Neural cell (in vitro differentiated cells): ENCODE results near the gene ATXN2.

Experiments
- EP300 ChIP-seq: fragments of 450-650 bp; conservative IDR thresholded peaks from 2 replicates; pipeline ENCODE4 v1.6.1; 2014; ENCODE audit warnings: antibody characterized with exemption, mild to moderate bottlenecking, moderate library complexity; ENCODE audit not compliant: poor library complexity, severe bottlenecking
- EZH2 ChIP-seq: fragments of 200-600, 300-800 bp; shearing (Covaris generic), sonication (generic); IDR thresholded peaks from 2 replicates; pipeline ENCODE4 v1.6.1; 2014; ENCODE audit warnings: antibody characterized with exemption, low read length, borderline replicate concordance, mild to moderate bottlenecking; ENCODE audit not compliant: insufficient read depth, poor library complexity, severe bottlenecking
- MXI1 ChIP-seq: fragments of 450-650 bp; conservative IDR thresholded peaks from 2 replicates; pipeline ENCODE4 v1.6.1; 2014; ENCODE audit warnings: antibody characterized with exemption, mild to moderate bottlenecking; ENCODE audit not compliant: poor library complexity, severe bottlenecking
- POLR2AphosphoS5 ChIP-seq: IDR thresholded peaks from 2 replicates; pipeline ENCODE4 v1.6.1; 2012
- RAD21 ChIP-seq: fragments of 450-650 bp; conservative IDR thresholded peaks from 2 replicates; pipeline ENCODE4 v1.6.1; 2014; ENCODE audit warnings: antibody characterized with exemption, mild to moderate bottlenecking, moderate library complexity
- REST ChIP-seq: IDR thresholded peaks from 2 replicates; pipeline ENCODE4 v1.6.1; 2012; ENCODE audit warnings: borderline replicate concordance
- TAF1 ChIP-seq: IDR thresholded peaks from 2 replicates; pipeline ENCODE4 v1.6.1; 2012; ENCODE audit warnings: low read depth
- TF ChIP-seq, protein P1 (sequence below): fragments of 450-650 bp; IDR thresholded peaks from 2 replicates; pipeline ENCODE4 v1.5.1; 2014; ENCODE audit warnings: antibody characterized with exemption, mild to moderate bottlenecking, moderate library complexity; ENCODE audit not compliant: poor library complexity, severe bottlenecking

DNA sequence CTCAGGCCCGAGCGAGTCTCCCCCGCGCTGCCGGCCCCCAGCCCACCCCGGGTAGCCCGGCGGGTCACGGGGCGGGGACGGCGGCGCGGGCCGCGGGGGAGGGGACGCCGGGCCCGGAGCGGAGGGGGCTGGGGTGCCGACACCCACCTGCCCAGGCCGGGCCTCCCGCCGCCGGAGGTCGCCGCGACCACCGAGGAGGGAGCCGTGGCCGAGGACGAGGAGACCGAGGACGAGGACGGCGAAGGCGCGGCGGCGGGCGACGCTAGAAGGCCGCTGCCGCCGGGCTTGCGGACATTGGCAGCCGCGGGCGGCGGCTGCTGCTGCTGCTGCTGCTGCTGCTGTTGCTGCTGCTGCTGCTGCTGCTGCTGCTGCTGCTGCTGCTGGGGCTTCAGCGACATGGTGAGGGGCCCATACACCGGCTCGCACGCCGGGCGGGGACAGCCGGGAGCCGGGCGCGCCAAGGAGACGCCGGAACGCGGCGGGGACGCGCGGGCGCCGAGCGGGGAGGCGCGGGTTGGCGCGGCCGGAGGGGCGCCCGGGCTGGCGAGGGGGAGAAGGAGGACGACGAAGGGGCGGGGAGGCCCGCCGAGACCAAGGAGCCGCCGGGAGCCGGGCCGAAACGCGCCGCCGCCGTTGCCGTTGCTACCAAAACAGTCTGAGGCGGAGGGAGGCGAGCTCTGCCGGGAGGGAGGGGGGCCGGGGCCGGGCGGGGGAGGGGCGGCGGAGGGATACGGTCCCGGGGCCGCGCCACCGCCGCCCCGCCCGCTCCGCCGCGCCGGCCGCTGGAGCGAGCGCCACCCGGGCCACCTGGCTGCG, at the start of gene ATXN2:
- TF ChIP-seq EZH2 = no peak
- TF ChIP-seq, protein P1, sequence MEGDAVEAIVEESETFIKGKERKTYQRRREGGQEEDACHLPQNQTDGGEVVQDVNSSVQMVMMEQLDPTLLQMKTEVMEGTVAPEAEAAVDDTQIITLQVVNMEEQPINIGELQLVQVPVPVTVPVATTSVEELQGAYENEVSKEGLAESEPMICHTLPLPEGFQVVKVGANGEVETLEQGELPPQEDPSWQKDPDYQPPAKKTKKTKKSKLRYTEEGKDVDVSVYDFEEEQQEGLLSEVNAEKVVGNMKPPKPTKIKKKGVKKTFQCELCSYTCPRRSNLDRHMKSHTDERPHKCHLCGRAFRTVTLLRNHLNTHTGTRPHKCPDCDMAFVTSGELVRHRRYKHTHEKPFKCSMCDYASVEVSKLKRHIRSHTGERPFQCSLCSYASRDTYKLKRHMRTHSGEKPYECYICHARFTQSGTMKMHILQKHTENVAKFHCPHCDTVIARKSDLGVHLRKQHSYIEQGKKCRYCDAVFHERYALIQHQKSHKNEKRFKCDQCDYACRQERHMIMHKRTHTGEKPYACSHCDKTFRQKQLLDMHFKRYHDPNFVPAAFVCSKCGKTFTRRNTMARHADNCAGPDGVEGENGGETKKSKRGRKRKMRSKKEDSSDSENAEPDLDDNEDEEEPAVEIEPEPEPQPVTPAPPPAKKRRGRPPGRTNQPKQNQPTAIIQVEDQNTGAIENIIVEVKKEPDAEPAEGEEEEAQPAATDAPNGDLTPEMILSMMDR = no peak
- TF ChIP-seq MXI1 = no peak
- TF ChIP-seq POLR2AphosphoS5 = no peak
- TF ChIP-seq RAD21 = no peak
- no peak for TF ChIP-seq REST
- TF ChIP-seq TAF1 = no peak
- TF ChIP-seq EP300 = no peak
